ENCODE data around the gene CPEB1.
"Not testable (repeated sequence)": the region's sequence is repeated elsewhere in the genome, so short reads cannot be mapped to it uniquely, and the experiment has no call there.

Gene CPEB1

GRCh38 chr15:82649226-82649999 lies 2.2 kb upstream of the CPEB1 start:
- DNase-seq (ENCODE audit: low read depth in 2 of 2): no peak

GRCh38 chr15:82648257-82649103 lies 1.3 kb upstream of the CPEB1 start:
- no peak for DNase-seq (ENCODE audit: low read depth in 2 of 2)

- DNase-seq (ENCODE audit: low read depth in 2 of 2): peak; percentile 45 to 46
Observed at GRCh38 chr15:82647835-82648256, 683 bp upstream of the CPEB1 start.

DNA sequence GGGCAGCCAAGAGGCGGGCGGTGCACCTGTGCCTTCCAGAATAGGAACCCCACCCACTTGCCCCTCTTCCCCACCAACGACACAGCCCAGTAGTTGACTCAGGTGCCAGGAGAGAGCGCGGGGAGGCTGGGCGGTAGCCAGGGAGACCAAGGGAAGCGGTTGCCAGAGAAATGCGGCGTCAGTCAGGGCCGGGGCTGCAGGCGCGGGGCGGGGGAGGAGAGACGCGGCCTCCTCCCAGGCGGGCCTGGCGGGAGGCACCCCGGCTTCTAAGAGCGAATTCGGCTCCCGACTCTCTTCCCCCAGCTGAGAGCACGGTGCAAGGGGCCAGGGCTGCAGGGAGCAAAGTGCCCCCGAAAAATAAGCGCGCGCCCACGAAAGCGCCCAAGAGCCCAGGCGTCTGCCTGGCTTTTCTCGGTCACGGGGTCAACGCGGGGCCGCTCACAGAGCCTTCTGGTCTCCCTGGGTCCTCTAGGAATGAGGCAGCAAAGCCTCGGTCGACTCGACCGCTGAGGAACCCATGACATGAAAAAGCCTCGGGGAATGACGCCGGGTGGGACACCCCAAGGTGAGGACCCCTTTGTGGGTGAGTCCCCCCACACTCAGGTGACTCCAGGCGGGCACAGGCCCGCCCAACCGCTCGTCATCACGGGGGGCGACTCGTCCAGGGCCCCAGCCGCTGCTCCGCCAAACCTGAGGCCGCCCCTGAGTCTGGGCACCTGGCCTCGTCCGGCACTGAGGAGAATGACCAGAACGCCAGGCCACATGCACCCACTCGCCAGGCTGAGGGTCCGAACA lies 716 bp downstream of the CPEB1 start:
- no peak for DNase-seq (ENCODE audit: low read depth in 2 of 2)

DNA sequence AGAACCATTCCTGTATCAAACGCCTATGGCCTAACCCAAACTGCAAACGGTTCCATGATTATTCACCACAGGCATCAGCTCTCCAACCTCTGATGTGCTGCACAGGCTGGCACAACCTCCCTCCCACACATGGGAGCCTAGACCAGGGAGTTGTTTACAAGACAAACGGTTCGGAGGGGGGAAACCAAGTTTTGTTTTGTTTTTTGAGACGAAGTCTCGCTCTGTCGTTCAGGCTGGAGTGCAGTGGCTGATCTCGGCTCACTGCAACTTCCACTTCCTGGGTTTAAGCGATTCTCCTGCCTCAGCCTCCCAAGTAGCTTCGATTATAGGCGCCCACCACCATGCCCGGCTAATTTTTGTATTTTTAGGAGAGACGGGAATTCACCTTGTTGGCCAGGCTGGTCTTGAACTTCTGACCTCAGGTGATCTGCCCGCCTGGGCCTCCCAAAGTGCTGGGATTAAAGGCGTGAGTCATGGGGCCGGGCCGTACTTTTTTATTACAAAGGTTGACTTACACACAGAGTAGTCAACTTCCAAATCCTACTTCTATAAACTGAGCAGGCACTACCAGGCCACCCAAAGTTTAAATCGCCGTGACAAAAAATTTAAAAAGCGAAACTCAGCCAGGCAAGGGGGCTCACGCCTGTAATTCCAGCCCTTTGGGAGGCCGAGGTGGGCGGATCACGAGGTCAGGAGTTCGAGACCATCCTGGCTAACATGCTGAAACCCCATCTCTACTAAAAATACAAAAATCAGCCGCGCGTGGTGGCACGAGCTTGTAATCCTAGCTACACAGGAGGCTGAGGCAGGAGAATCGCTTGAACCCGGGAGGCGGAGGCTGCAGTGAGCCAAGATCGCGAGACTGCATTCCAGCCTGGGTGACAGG lies 2.0 kb downstream of the CPEB1 start:
- not testable (repeated sequence) for DNase-seq (ENCODE audit: low read depth in 2 of 2)

DNA sequence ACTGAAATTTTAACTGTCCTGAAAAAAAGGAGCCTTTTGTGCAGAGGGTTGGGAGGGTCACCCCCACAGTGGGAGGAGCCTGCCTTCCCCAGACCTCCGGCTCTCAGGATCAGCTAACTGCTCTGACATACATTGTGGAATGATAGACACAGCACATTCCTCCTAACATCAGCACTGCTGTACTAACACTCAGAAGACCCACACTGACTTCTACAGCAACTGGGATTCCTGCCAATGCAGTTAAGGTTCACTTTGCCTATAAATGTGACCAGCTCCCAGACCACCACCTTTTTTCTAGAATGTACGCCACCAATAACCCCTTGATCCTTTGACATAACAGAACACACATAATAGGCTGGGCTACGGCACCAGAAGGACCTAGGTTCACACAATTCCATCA lies 3.2 kb downstream of the CPEB1 start:
- DNase-seq (ENCODE audit: low read depth in 2 of 2): no peak

GRCh38 chr15:82642656-82643055 lies 4.5 kb downstream of the CPEB1 start:
- DNase-seq (ENCODE audit: low read depth in 2 of 2): no peak

DNA sequence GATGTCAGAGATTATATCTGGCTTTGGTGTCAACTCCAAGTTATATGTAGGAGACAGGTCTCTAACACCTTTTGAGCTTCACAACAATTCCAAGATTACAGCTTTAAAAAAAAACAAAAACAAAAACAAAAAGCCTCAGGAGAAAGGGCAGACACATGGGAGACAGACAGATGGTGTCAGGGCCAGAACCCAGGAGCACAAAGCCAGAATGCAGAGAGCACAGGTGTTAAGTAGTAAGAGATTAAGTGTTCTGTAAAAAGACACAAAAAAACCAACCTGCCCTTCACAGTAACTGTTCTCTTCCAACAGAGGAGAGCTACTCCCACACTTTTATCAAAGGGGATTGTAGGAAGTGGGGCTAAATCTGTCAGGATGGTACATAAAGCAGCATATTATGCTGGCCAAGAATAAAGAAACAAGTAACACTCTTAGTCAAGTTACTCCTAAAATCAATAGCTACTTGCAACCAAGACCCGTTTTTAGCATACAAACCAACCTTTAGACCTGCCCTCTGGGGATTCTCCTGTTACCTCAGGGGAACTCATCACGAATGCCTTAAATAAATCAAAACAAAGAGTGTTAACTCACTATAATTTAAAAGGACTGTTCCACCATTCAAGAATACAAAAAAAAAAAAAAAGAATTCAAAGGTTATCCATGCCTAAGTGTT lies 5.9 kb downstream of the CPEB1 start:
- no peak for DNase-seq (ENCODE audit: low read depth in 2 of 2)

- no peak for DNase-seq (ENCODE audit: low read depth in 2 of 2)
Observed at GRCh38 chr15:82640672-82641071, 6.5 kb downstream of the CPEB1 start.

DNA sequence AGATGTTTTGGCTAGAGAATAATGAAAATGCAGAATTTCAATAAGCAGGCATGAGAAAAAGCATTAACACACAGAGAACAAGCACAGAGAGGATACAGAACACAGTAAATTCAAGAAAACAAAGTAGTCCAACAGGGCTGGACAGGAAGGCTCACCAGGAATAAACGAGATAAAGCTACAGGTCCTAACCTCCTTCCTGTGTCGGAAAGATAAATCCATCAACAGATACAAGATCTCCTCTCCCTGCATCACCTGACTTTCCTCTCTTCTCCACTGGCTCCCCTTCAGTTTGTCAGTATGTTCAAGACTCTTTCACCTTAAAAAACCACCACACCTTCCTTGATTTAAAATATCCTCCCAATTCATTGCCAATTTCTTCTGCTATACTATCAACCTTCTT lies 11.4 kb downstream of the CPEB1 start:
- DNase-seq (ENCODE audit: low read depth in 2 of 2): no peak

GRCh38 chr15:82630033-82630432 lies 17.1 kb downstream of the CPEB1 start:
- no peak for DNase-seq (ENCODE audit: low read depth in 2 of 2)

- no peak for DNase-seq (ENCODE audit: low read depth in 2 of 2)
Observed at GRCh38 chr15:82625136-82625535, 22.0 kb downstream of the CPEB1 start.

DNA sequence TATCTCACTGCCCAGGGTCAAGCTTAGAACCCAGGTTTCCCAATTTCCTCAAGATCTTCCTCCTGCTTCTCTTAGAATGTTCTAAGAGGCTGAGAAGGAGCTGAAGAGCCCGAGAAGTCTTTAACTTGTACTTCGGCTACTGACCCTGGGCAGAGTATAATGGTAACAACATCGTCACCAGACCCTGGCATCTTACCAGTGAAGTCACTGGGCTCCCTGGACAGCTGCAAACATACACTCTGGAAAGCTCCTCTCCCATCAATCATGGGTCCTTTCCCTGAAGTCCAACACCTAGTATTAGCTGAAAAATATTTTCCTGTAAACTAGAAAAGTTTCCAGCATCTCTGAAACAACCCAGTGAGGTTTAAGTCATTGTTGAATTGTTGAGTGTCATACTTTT lies 22.7 kb downstream of the CPEB1 start:
- DNase-seq (ENCODE audit: low read depth in 2 of 2): no peak

DNA sequence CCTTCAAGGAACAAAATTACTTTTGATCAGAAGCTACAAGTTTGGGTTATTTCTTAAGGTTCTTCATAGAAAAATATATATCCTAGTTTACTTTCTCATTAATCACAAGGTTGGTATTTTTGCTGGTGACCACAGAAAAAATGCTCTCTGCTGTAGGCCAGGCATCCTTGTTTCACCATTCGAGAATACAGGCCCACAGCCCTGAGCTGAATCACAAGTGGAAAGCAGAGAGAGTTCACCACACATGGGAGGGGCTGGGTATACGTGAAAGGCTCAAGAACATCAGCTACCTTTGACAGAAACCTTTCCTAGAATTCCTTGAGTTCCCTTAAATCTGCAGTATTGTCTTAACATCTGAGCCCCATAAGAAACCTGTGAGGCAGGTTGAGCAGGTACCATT lies 23.2 kb downstream of the CPEB1 start:
- no peak for DNase-seq (ENCODE audit: low read depth in 2 of 2)

DNA sequence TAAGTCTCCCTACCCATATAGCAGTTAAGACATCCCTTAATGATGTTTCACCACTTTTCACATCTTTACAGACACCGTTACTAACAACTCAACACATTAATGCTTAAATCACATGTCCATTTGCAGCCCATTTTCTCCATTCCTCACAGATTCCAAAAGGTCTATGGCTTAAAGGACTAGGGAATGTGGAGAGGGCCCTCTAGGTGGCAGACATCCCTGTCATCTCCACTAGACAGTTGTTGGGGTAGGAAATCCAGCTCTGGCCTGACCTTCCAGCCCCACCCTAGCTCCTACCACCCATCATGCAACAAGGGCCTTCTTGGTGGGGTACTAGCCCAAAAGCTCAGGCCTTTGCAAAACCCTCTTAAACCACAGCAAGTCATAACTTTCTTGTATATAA lies 25.2 kb downstream of the CPEB1 start:
- no peak for DNase-seq (ENCODE audit: low read depth in 2 of 2)

- DNase-seq (ENCODE audit: low read depth in 2 of 2): no peak
Observed at GRCh38 chr15:82613747-82614146, 33.4 kb downstream of the CPEB1 start.

DNA sequence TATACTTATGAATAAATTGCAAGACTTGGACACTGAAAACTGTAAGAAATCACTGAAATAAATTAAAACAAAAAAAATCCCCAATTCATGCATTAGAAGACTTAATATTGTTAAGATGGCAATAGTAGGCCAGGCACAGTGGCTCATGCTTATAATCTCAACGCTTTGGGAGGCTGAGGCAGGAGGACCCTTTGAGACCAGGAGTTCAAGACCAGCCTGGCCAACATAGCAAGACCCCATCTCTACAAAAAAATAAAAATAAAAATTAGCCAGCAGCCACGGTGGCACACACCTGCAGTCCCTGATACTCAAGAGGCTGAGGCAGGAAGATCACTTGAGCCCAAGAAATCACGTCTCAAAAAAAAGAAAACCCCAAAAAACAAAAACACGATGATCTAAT lies 35.8 kb downstream of the CPEB1 start:
- no peak for DNase-seq (ENCODE audit: low read depth in 2 of 2)

DNA sequence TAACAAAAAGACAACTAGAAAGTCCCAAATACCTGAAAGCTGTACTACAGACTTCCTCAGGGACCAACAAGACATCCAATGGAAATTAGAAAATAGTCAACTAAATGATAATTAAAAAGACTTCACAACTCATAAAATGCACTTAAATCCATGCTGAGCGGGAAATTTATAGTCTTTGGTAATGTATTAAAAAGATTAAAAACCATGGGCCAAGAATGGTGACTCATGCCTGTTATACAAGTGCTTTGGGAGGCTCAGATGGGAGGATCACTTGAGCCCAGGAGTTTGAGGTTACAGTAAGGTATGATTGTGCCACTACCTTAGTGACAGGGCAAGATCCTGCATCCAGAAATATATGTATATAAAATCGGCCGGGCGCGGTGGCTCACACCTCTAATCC lies 45.0 kb downstream of the CPEB1 start:
- no peak for DNase-seq (ENCODE audit: low read depth in 2 of 2)

DNA sequence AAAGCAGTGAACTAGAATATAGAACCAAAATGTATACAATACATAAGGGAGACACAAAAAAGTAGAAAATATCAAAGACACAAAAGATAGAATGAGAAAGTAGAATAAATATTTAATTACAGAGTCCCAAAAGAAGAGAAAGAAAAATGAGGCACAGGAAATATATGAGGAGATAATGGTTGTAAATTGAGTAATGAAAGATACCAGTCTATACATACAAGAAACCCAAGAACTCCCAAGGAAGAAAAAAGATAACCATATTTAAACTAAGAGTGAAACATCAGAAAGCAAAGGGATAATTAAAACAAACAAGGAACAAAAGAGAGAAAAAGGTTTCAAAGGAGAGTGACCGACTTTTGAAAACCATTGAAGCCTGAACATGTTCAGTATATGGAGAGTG lies 47.3 kb downstream of the CPEB1 start:
- DNase-seq (ENCODE audit: low read depth in 2 of 2): no peak

DNA sequence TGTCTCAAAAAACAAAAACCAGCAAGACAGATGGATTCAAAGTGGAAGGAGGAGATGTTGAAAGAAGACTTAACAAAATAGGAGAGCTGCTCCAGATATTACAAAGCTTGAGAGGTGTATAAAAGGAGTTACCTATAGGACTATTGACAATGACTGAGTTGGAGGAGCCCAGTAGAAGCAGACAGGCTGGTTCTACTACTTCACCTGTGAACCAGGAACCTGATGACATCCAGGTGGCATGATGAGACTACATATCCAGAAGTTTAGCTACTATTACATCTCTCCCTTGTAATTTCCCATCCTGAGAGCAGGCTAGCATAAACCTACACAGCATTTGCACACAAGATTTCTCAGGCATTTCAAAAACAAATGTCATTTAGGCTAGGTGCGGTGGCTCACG lies 49.3 kb downstream of the CPEB1 start:
- no peak for DNase-seq (ENCODE audit: low read depth in 2 of 2)

DNA sequence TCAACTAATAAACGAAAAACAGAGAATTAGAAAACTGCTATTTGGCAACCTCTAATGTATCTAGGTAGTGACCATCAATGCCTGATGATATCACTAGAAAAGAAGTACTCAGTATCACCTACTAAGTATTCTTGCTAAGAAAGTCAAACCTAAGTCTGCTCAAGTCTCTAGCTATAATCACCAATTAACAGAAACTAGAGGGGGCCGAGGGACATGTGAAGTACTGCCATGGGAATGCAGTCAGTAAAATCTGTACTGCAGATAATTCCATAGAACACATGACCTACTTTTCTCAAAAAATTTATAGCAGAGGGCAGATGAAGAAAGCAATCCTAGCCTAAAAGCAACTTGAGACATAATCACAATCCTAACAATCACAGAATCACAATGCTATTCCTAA lies 51.4 kb downstream of the CPEB1 start:
- no peak for DNase-seq (ENCODE audit: low read depth in 2 of 2)
